ENCODE results near the gene SMYD3. TPM values are rescaled to one million over a fixed set of nuclear protein-coding genes. Genes with fewer than 3 reads are reported as not detected.

Gene SMYD3
- polyA plus RNA-seq, 1 experiment = 39.9 TPM

- ChIA-PET POLR2A (no interaction called here), CTCF (no interaction called here)
- no peak for DNase-seq (ENCODE audit: low read depth, low spot score)
- Histone ChIP-seq H3K27me3 (ENCODE audit: control insufficient read depth, insufficient read depth, low read length) (no peaks in the 10 kb centered on the region), H3K27ac (ENCODE audit: low read depth, low read length) (no peak overlapping the region), H3K9me3 (ENCODE audit: control insufficient read depth, insufficient read depth, low read length) (no peaks in the 10 kb centered on the region), H3K4me3 (ENCODE audit: low read depth, low read length) (no peak overlapping the region)
- no peak for TF ChIP-seq CTCF (IDR thresholded peaks at IDR 0.05; ENCODE audit: low read depth, low read length)
Observed at GRCh38 chr1:246181241-246181640, 325.8 kb downstream of the SMYD3 start.

GRCh38 chr1:246179401-246179800 is 327.7 kb downstream of the SMYD3 start:
- ChIA-PET CTCF (no interaction called here), POLR2A (no interaction called here)
- Histone ChIP-seq H3K4me3 (ENCODE audit: low read depth, low read length) (no peak overlapping the region), H3K27me3 (ENCODE audit: control insufficient read depth, insufficient read depth, low read length) (no peaks in the 10 kb centered on the region), H3K27ac (ENCODE audit: low read depth, low read length) (no peak overlapping the region), H3K9me3 (ENCODE audit: control insufficient read depth, insufficient read depth, low read length) (no peaks in the 10 kb centered on the region)
- no peak for TF ChIP-seq CTCF (IDR thresholded peaks at IDR 0.05; ENCODE audit: low read depth, low read length)
- DNase-seq (ENCODE audit: low read depth, low spot score) = no peak

GRCh38 chr1:246178717-246179311 is 328.3 kb downstream of the SMYD3 start:
- no peak for DNase-seq (ENCODE audit: low read depth, low spot score)
- no peak for TF ChIP-seq CTCF (IDR thresholded peaks at IDR 0.05; ENCODE audit: low read depth, low read length)
- ChIA-PET CTCF (no interaction called here), POLR2A (no interaction called here)
- H3K27ac ChIP-seq (ENCODE audit: low read depth, low read length) = no peak overlapping the region
- H3K4me3 ChIP-seq (ENCODE audit: low read depth, low read length) = no peak overlapping the region
- no peaks in the 10 kb centered on the region for H3K9me3 ChIP-seq (ENCODE audit: control insufficient read depth, insufficient read depth, low read length)
- no peaks in the 10 kb centered on the region for H3K27me3 ChIP-seq (ENCODE audit: control insufficient read depth, insufficient read depth, low read length)

- H3K27me3 ChIP-seq (ENCODE audit: control insufficient read depth, insufficient read depth, low read length) = no peaks in the 10 kb centered on the region
- DNase-seq (ENCODE audit: low read depth, low spot score) = peak; percentile 8
- no peak overlapping the region for H3K4me3 ChIP-seq (ENCODE audit: low read depth, low read length)
- H3K9me3 ChIP-seq (ENCODE audit: control insufficient read depth, insufficient read depth, low read length) = no peaks in the 10 kb centered on the region
- POLR2A ChIA-PET = no interaction called here
- CTCF ChIA-PET = no interaction called here
- no peak for TF ChIP-seq CTCF (IDR thresholded peaks at IDR 0.05; ENCODE audit: low read depth, low read length)
- H3K27ac ChIP-seq (ENCODE audit: low read depth, low read length) = no peak overlapping the region
Observed at GRCh38 chr1:246176126-246177024, 330.7 kb downstream of the SMYD3 start.

- no peak for DNase-seq (ENCODE audit: low read depth, low spot score)
- TF ChIP-seq CTCF (IDR thresholded peaks at IDR 0.05; ENCODE audit: low read depth, low read length) = no peak
- Histone ChIP-seq H3K4me3 (ENCODE audit: low read depth, low read length) (no peak overlapping the region), H3K27me3 (ENCODE audit: control insufficient read depth, insufficient read depth, low read length) (no peaks in the 10 kb centered on the region), H3K9me3 (ENCODE audit: control insufficient read depth, insufficient read depth, low read length) (no peaks in the 10 kb centered on the region), H3K27ac (ENCODE audit: low read depth, low read length) (no peak overlapping the region)
- CTCF ChIA-PET = no interaction called here
- POLR2A ChIA-PET = no interaction called here
Observed at GRCh38 chr1:246170574-246171261, 336.4 kb downstream of the SMYD3 start.
